22Rv1 (cell line): Measurements from ENCODE around the gene TESMIN.

Source experiments
- H3K27ac ChIP-seq: fragments of 450-650 bp; 2 replicates; pipeline ENCODE4 v1.5.1; 2017
- ZFX ChIP-seq: fragments of 450-650 bp; IDR thresholded peaks from 2 replicates; pipeline ENCODE4 v1.6.1; 2017; ENCODE audit warnings: antibody characterized with exemption, borderline replicate concordance
- TF ChIP-seq, protein P1 (sequence below): fragments of 450-650 bp; IDR thresholded peaks from 2 replicates; pipeline ENCODE4 v1.5.1; 2017; ENCODE audit warnings: mild to moderate bottlenecking

The TESMIN gene

DNA sequence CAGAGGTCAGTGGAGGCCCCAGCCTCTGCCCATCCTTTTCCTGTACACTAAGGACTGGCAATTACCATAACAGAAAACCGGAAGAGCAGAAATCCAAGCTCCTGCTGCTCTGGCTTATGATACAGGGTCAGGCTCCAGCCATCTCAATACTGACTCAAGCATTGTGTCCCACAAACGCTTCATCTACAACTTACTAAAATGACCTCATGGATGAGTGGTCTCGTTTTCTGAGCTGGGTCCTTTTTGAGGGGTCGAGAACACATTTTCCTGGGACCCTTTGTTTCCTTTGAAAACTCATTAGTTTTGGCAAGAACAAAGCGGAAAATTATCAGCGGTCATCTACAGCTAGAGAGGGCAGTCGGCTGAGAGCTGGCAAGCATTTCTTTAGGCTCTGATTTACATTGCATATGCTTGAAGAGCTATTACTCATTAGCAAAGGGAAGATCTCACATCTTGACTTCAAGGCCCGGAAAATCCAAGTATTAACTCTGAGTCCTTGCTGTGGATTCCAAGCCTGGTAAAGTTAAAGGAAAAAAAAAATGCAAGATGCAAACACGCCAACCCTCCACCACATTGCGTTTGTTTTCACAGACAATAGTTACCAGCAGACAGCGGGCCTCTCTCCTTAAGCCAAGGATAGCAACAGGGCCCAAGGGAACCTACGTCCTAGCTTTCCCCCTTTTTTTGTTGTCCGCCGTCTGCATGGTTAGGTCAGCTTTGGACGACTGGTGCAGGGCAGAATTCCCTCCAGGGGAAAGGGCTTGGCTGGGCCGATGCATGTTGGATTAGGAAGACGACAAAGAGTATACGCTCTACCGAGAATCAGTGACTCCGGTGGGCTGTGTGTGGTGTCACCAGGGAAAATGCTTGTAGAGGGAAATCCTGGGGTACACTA is 1.8 kb downstream of the TESMIN start:
- peak overlapping the region; percentile 26; the same call in 1 of the 2 replicates for H3K27ac ChIP-seq
- TF ChIP-seq, protein P1, sequence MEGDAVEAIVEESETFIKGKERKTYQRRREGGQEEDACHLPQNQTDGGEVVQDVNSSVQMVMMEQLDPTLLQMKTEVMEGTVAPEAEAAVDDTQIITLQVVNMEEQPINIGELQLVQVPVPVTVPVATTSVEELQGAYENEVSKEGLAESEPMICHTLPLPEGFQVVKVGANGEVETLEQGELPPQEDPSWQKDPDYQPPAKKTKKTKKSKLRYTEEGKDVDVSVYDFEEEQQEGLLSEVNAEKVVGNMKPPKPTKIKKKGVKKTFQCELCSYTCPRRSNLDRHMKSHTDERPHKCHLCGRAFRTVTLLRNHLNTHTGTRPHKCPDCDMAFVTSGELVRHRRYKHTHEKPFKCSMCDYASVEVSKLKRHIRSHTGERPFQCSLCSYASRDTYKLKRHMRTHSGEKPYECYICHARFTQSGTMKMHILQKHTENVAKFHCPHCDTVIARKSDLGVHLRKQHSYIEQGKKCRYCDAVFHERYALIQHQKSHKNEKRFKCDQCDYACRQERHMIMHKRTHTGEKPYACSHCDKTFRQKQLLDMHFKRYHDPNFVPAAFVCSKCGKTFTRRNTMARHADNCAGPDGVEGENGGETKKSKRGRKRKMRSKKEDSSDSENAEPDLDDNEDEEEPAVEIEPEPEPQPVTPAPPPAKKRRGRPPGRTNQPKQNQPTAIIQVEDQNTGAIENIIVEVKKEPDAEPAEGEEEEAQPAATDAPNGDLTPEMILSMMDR = no peak
- TF ChIP-seq ZFX = no peak

DNA sequence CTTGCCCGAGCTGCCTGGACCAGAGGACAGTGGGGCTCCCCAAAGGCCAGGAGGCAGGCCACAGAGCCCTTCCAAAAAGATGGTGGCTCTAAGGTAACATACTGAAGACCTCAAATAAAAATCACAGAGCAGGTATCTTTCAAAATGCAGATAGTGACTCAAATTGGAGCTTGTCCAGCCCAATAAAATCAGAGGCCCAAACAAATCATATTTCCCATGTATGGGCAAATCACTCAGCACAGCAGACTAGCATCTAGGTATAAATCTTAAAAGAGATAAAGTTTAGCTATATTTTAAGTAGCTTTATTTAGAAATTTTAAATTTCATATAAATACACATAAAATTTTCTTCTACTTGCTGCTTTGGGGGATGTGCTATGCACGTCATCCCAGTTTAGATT is 3.3 kb downstream of the TESMIN start:
- no peak overlapping the region for H3K27ac ChIP-seq
- TF ChIP-seq, protein P1 = no peak
- TF ChIP-seq ZFX = no peak

DNA sequence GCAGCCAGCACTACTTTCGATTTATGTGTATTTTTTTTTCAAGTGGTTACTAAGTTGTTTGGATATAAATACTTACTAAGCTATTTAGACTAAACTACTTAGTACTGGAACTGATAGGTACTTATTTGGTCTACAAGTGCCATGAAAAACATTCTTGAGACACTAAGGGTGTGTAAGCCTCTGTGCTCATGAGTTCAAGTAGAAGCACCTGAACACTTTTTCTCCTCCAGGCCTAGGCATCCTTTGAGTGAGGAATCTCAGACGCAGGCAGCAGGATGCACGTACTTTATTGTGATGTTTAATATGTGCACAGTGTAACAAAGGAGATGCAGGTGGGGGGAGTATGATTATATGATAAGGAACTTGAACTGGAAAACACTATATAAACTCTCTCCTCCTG is 7.8 kb downstream of the TESMIN start:
- TF ChIP-seq, protein P1 = no peak
- no peak for TF ChIP-seq ZFX
- H3K27ac ChIP-seq = no peak overlapping the region

DNA sequence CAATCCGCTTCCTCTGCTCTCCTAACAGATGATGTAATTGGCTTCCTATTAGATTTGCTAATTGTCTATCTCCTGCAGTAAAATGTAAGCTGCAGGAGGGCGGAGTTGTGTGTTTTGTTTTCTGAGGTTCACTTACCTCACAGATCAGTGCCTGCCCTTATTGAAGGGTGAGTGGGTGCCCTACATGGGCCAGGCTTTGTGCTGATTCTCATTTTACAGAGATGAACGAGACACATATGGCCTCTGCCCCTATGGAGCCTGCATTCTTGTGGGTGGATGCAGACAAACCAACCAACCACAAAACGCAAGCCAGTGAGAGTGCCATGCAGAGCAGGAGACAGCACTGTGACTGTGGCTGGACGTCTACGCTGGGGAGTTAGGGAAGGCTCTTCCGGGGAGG is 9.9 kb downstream of the TESMIN start:
- H3K27ac ChIP-seq = no peak overlapping the region
- TF ChIP-seq, protein P1 = no peak
- TF ChIP-seq ZFX = no peak

GRCh38 chr11:68735646-68736045 is 15.7 kb downstream of the TESMIN start:
- no peak overlapping the region for H3K27ac ChIP-seq
- no peak for TF ChIP-seq ZFX
- TF ChIP-seq, protein P1 = no peak

DNA sequence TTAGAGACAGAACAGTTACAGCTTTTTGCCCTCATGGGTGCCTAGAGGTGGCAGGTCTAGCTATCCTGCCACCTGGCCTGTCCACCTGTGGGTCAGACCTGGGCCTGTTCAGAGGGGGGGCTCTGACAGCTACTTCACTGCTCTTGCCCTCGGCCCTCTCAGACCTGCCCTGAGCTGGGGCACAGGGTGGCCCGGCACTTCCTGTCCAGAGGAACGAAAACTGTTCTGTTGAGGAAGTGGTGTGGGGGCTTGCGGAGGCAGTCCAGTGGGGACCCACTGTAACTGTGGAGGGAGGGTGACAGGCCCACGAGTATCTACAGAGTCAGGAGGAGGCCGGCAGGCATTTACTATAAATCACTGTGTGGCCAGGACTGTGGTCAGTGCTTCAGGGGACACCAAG is 16.2 kb downstream of the TESMIN start:
- no peak for TF ChIP-seq ZFX
- TF ChIP-seq, protein P1 = no peak
- H3K27ac ChIP-seq = no peak overlapping the region

GRCh38 chr11:68734111-68734510 is 17.2 kb downstream of the TESMIN start:
- TF ChIP-seq, protein P1 = no peak
- TF ChIP-seq ZFX = no peak
- H3K27ac ChIP-seq = no peak overlapping the region
